Panc1 (cell line): ENCODE results near the gene FGF14.

Source experiments
- CTCF ChIP-seq: fragments of 450-650 bp; IDR thresholded peaks from 2 replicates; pipeline ENCODE4 v1.5.1; 2017; ENCODE audit warnings: mild to moderate bottlenecking
- POLR2AphosphoS5 ChIP-seq: IDR thresholded peaks from 2 replicates; pipeline ENCODE4 v1.6.1; 2012; ENCODE audit warnings: mild to moderate bottlenecking, low read depth, low read length, moderate library complexity
- SIN3A ChIP-seq: IDR thresholded peaks from 2 replicates; pipeline ENCODE4 v1.6.1; 2012; ENCODE audit warnings: low read depth, mild to moderate bottlenecking, low read length, moderate library complexity, borderline replicate concordance; ENCODE audit not compliant: insufficient read depth
- TCF7L2 ChIP-seq: IDR thresholded peaks from 2 replicates; pipeline ENCODE4 v1.6.1; 2011; ENCODE audit warnings: mild to moderate bottlenecking, low read depth, low read length, inconsistent platforms
- TF ChIP-seq, protein P1 (sequence below), 2 experiments: IDR thresholded peaks; 2 replicates each; pipeline ENCODE4 v1.6.1; 2011 to 2012; ENCODE audit warnings: low read depth in 2 of 2, control low read depth in 1 of 2, low read length in 1 of 2, mild to moderate bottlenecking in 1 of 2, moderate library complexity in 1 of 2; ENCODE audit not compliant: insufficient read depth in 1 of 2

GRCh38 chr13:101749584-101749983, 652.3 kb downstream of the FGF14 start:
- no peak for TF ChIP-seq CTCF
- TF ChIP-seq POLR2AphosphoS5 = no peak
- TF ChIP-seq, protein P1, sequence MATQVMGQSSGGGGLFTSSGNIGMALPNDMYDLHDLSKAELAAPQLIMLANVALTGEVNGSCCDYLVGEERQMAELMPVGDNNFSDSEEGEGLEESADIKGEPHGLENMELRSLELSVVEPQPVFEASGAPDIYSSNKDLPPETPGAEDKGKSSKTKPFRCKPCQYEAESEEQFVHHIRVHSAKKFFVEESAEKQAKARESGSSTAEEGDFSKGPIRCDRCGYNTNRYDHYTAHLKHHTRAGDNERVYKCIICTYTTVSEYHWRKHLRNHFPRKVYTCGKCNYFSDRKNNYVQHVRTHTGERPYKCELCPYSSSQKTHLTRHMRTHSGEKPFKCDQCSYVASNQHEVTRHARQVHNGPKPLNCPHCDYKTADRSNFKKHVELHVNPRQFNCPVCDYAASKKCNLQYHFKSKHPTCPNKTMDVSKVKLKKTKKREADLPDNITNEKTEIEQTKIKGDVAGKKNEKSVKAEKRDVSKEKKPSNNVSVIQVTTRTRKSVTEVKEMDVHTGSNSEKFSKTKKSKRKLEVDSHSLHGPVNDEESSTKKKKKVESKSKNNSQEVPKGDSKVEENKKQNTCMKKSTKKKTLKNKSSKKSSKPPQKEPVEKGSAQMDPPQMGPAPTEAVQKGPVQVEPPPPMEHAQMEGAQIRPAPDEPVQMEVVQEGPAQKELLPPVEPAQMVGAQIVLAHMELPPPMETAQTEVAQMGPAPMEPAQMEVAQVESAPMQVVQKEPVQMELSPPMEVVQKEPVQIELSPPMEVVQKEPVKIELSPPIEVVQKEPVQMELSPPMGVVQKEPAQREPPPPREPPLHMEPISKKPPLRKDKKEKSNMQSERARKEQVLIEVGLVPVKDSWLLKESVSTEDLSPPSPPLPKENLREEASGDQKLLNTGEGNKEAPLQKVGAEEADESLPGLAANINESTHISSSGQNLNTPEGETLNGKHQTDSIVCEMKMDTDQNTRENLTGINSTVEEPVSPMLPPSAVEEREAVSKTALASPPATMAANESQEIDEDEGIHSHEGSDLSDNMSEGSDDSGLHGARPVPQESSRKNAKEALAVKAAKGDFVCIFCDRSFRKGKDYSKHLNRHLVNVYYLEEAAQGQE (IDR thresholded peaks at IDR 0.05; ENCODE audit: insufficient read depth in 1 of 2, low read depth in 2 of 2, low read length in 1 of 2) = no peak
- TF ChIP-seq SIN3A = no peak
- no peak for TF ChIP-seq TCF7L2
